HepG2 (cell line): ENCODE results near the gene C6orf62. TPM values are rescaled to one million over a fixed set of nuclear protein-coding genes. Genes with fewer than 3 reads are reported as not detected.
"Not testable (repeated sequence)": the region's sequence is repeated elsewhere in the genome, so short reads cannot be mapped to it uniquely, and the experiment has no call there.

Experiments
- ATAC-seq: fragments of 200-7000 bp; cut with Tn5 transposase; 3 replicates; pipeline ENCODE4 v1.9.1; 2020; ENCODE audit warnings: mild to moderate bottlenecking, moderate library complexity
- BruUV-seq: library from RNA; stranded (reverse); fragments of 400-500 nt; replicated peaks from 2 replicates; lab custom pipeline; 2021; lab: Mats Ljungman, UMichigan
- CTCF ChIA-PET: fragments of 300-600 bp; formaldehyde crosslinking; extraction: SDS; loops from one replicate; lab custom pipeline; 2021; ENCODE audit warnings: low total read pairs, inconsistent platforms, low intra/inter-chr PET ratio; lab: Yijun Ruan, JAX
- POLR2A ChIA-PET: fragments of 350-600 bp; sonication (Branson Sonifier 250); formaldehyde crosslinking; loops from one replicate; lab custom pipeline; 2020; ENCODE audit warnings: antibody characterized with exemption, inconsistent platforms; lab: Yijun Ruan, JAX
- DNase-seq: peaks from one replicate; pipeline ENCODE4 v3.0.0-alpha.2; 2015; ENCODE audit warnings: low spot score
- FAIRE-seq: peaks from 3 replicates; lab custom pipeline; 2011; peaks lifted over from hg19 to GRCh38; lab: Jason Lieb, UNC
- H2AFZ ChIP-seq: one replicate; pipeline ENCODE4 v1.6.1; 2011; ENCODE audit warnings: low read length, inconsistent platforms
- H3K27ac ChIP-seq: fragments of 300-600 bp; 3 replicates; pipeline ENCODE4 v1.8.0; 2011; ENCODE audit warnings: mixed run types, mild to moderate bottlenecking, mixed read lengths, low read length, inconsistent platforms; ENCODE audit not compliant: insufficient read depth; ENCODE audit errors: extremely low read length
- H3K27me3 ChIP-seq, 2 experiments: fragments of 200-600 bp in 1 of 2; 2 replicates in 1 of 2; 3 replicates in 1 of 2; pipeline versions ENCODE4 v1.6.0 to v1.8.0; 2011; ENCODE audit warnings: low read length in 2 of 2, mild to moderate bottlenecking in 2 of 2, moderate library complexity in 2 of 2, inconsistent platforms in 1 of 2; ENCODE audit not compliant: insufficient read depth in 2 of 2, control insufficient read depth in 1 of 2
- H3K36me3 ChIP-seq, 2 experiments: fragments of 200-600 bp in 1 of 2; replicated peaks in 1 of 2; 2 replicates in 1 of 2; 3 replicates in 1 of 2; pipeline versions ENCODE4 v1.5.1 to v1.8.0; 2011; ENCODE audit warnings: low read length in 2 of 2, inconsistent platforms in 1 of 2; ENCODE audit not compliant: insufficient read depth in 2 of 2, control insufficient read depth in 1 of 2
- H3K4me1 ChIP-seq: 2 replicates; pipeline ENCODE4 v1.5.1; 2012; ENCODE audit warnings: low read length, inconsistent platforms; ENCODE audit not compliant: insufficient read depth
- H3K4me2 ChIP-seq: 2 replicates; pipeline ENCODE4 v1.6.0; 2011; ENCODE audit warnings: low read depth, low read length, inconsistent platforms
- H3K4me3 ChIP-seq, 3 experiments: fragments of 200-600 bp in 1 of 3; sonication (generic), shearing (Covaris generic) in 1 of 3; replicated peaks in 1 of 3; 2 replicates each; pipeline ENCODE4 v1.5.1; 2011 to 2016; ENCODE audit warnings: low read length in 3 of 3, inconsistent platforms in 2 of 3, low read depth in 2 of 3, mild to moderate bottlenecking in 2 of 3, control low read depth in 1 of 3, mixed read lengths in 1 of 3; ENCODE audit not compliant: insufficient read depth in 1 of 3
- H3K79me2 ChIP-seq: one replicate; pipeline ENCODE4 v1.6.1; 2011; ENCODE audit warnings: low read length, inconsistent platforms; ENCODE audit not compliant: insufficient read depth
- H3K9ac ChIP-seq: 2 replicates; pipeline ENCODE4 v1.6.0; 2011; ENCODE audit warnings: mild to moderate bottlenecking, low read depth, low read length, inconsistent platforms; ENCODE audit not compliant: insufficient read depth
- H3K9me3 ChIP-seq: 2 replicates; pipeline ENCODE4 v1.5.1; 2012; ENCODE audit warnings: mild to moderate bottlenecking, low read length
- H4K20me1 ChIP-seq: 2 replicates; pipeline ENCODE4 v1.6.0; 2011; ENCODE audit warnings: inconsistent platforms, mild to moderate bottlenecking, low read length, moderate library complexity; ENCODE audit not compliant: insufficient read depth
- ATF7 ChIP-seq, 2 experiments: fragments of 450-650 bp in 1 of 2; sonication (generic) in 1 of 2; formaldehyde crosslinking in 1 of 2; IDR thresholded peaks; 2 replicates each; pipeline versions ENCODE4 v1.4.0 to v1.6.1; 2016 to 2020; ENCODE audit warnings: antibody characterized with exemption in 1 of 2, mild to moderate bottlenecking in 1 of 2, missing genetic modification reagents in 1 of 2
- HBP1 ChIP-seq: IDR thresholded peaks from 2 replicates; pipeline ENCODE4 v1.6.1; 2016; ENCODE audit warnings: low read depth, control low read depth
- NR2F1 ChIP-seq, 2 experiments: fragments of 450-650 bp in 1 of 2; formaldehyde crosslinking in 1 of 2; IDR thresholded peaks; 2 replicates each; pipeline versions ENCODE4 v1.5.0 to v1.6.1; 2016 to 2020; ENCODE audit warnings: mild to moderate bottlenecking in 1 of 2, missing compliant biosample characterization in 1 of 2, missing genetic modification reagents in 1 of 2, moderate library complexity in 1 of 2
- NR2F6 ChIP-seq, 2 experiments: IDR thresholded peaks; 2 replicates each; pipeline ENCODE4 v1.6.1; 2016; ENCODE audit warnings: antibody characterized with exemption in 1 of 2, mild to moderate bottlenecking in 1 of 2
- POLR2G ChIP-seq: fragments of 200-400 bp; formaldehyde crosslinking; IDR thresholded peaks from 2 replicates; pipeline ENCODE4 v1.6.1; 2018; ENCODE audit warnings: mild to moderate bottlenecking, low read depth, low read length, moderate library complexity
- RARA ChIP-seq: IDR thresholded peaks from 2 replicates; pipeline ENCODE4 v1.6.1; 2016; ENCODE audit warnings: missing genetic modification reagents, missing compliant biosample characterization
- YY1 ChIP-seq: IDR thresholded peaks from 2 replicates; pipeline ENCODE4 v1.6.1; 2011; ENCODE audit warnings: low read length, low read depth, moderate library complexity, mild to moderate bottlenecking; ENCODE audit not compliant: insufficient read depth, insufficient replicate concordance
- ZBTB38 ChIP-seq: sonication (generic); formaldehyde crosslinking; IDR thresholded peaks from 2 replicates; pipeline ENCODE4 v1.5.1; 2020; ENCODE audit warnings: mild to moderate bottlenecking, missing genetic modification reagents
- ZMYM4 ChIP-seq: sonication (generic); formaldehyde crosslinking; IDR thresholded peaks from 2 replicates; pipeline ENCODE4 v1.8.1; 2023; ENCODE audit warnings: mild to moderate bottlenecking, missing genetic modification reagents
- ZNF121 ChIP-seq: sonication (generic); formaldehyde crosslinking; IDR thresholded peaks from 2 replicates; pipeline ENCODE4 v1.5.0; 2020; ENCODE audit warnings: mild to moderate bottlenecking, missing genetic modification reagents
- WGBS: methylation state at CpG from one replicate; pipeline ENCODE4 v1.1.6; 2017; ENCODE audit warnings: low lambda C conversion rate; 5-methylcytosine and 5-hydroxymethylcytosine counted together
- in situ Hi-C: cut with HindIII; loops from 2 replicates; pipeline ENCODE4 v1.10.0; 2017; ENCODE audit warnings: low pct_unique_long_range_greater_than_20kb; ENCODE audit not compliant: extremely low pct_ligation_motif_present
- intact Hi-C: fragments of 100-400 bp; cut with micrococcal nuclease; formaldehyde crosslinking; loops from one replicate; pipeline ENCODE4 v1.10.0; 2022; ENCODE audit not compliant: unreplicated experiment
- polyA plus RNA-seq, 8 experiments: library from polyadenylated mRNA; depleted of rRNA in 3 of 8; stranded (reverse) in 7 of 8; unstranded in 1 of 8; fragments of >200 nt; fragmentation: Illumina TruSeq in 4 of 8; extraction: Trizol in 4 of 8; gene quantifications; 2 replicates each; pipeline versions ENCODE4 v1.2.1 to v1.2.3, GENCODE V29; 2011 to 2016; ENCODE audit warnings: low read depth in 4 of 8, missing spikeins in 1 of 8, mixed read lengths in 1 of 8; ENCODE audit not compliant: insufficient read depth in 1 of 8
- total RNA-seq, 5 experiments: library from RNA; depleted of rRNA; stranded (reverse); fragments of >200 nt; fragmentation: Illumina TruSeq; extraction: Trizol; gene quantifications; 2 replicates each; pipeline ENCODE4 v1.2.3, GENCODE V29; 2016; ENCODE audit warnings: low read depth in 1 of 5
- TF ChIP-seq, protein P1 (sequence below): sonication (generic); formaldehyde crosslinking; IDR thresholded peaks from 2 replicates; pipeline ENCODE4 v1.4.0; 2020; ENCODE audit warnings: missing genetic modification reagents
- TF ChIP-seq, protein P2 (sequence below): sonication (generic); formaldehyde crosslinking; conservative IDR thresholded peaks from 2 replicates; pipeline ENCODE4 v1.8.0; 2022; ENCODE audit warnings: mild to moderate bottlenecking, moderate library complexity, missing genetic modification reagents

Gene C6orf62
- total and polyA plus RNA-seq, 2 of the 13 experiments (the other 11 are each of a cell fraction or from before 2014, with no cell fraction given) = 54.8 to 90.4 TPM

DNA sequence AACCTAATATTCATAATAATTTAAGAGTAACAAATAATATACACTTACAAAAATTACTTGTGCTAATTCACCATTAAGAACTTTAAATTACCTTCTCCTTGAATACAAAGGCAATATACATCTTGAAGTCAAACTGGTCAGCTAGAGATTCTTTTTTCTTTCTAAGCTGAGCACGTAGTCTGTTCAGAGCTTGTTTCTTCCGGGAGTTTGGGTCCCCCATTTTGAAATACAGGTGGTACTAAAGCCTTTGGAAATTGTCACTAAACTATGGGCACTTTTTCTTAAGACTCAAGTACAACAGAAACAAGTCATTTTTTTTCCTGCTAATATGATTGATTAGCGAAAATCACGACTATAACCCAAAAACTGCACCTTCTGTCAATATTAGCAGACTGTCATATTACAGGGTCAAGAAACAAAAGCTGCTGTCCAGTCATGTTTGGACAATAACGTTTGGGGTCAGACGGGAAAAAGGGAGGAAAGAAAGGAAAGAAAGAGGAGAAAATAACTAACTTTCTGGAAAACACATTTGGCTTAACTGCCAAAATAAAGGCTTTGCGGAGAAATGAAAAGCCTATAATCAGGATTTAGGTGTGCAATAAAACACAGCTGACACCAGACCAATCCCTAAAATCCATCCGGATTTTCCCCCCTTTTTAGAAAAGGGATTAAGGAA lies 367 bp downstream of the C6orf62 start (continued):
- TF ChIP-seq YY1 (peak; percentile 22), HBP1 (CRISPR knock-in tag) (no peak), ATF7 (IDR thresholded peaks at IDR 0.05) (no peak), ATF7 (CRISPR knock-in tag; IDR thresholded peaks at IDR 0.05) (no peak)

GRCh38 chr6:24716602-24717148 lies 2.3 kb downstream of the C6orf62 start:
- peaks cover 67% of the 10 kb centered on the region for H3K4me1 ChIP-seq
- H2AFZ ChIP-seq; H3K9ac ChIP-seq; TF ChIP-seq NR2F6 (CRISPR knock-in tag; IDR thresholded peaks at IDR 0.05): not testable (repeated sequence)
- POLR2A ChIA-PET = interaction anchor here (3.0 to 3.5 kb wide), 2 partner anchors 13 to 59 kb away, joined by 13 to 18 read pairs; partner anchors contain the start of gene GMNN
- TF ChIP-seq ZNF121 (CRISPR knock-in tag) (peak; percentile 92), ZMYM4 (CRISPR knock-in tag) (0 out of 2 replicates have a peak, but pooled peaks have one; percentile 19), NR2F1 (CRISPR knock-in tag; IDR thresholded peaks at IDR 0.05) (0 out of 4 replicates have a peak, but pooled peaks of 1 of the 2 experiments have one; percentile 28), POLR2G (0 out of 2 replicates have a peak, but pooled peaks have one; percentile 1), NR2F6 (IDR thresholded peaks at IDR 0.05) (peak; percentile 35; the same call in 1 of the 2 replicates), RARA (CRISPR knock-in tag) (peak; percentile 68), ZBTB38 (CRISPR knock-in tag) (0 out of 2 replicates have a peak, but pooled peaks have one; percentile 27)
- TF ChIP-seq, protein P1, sequence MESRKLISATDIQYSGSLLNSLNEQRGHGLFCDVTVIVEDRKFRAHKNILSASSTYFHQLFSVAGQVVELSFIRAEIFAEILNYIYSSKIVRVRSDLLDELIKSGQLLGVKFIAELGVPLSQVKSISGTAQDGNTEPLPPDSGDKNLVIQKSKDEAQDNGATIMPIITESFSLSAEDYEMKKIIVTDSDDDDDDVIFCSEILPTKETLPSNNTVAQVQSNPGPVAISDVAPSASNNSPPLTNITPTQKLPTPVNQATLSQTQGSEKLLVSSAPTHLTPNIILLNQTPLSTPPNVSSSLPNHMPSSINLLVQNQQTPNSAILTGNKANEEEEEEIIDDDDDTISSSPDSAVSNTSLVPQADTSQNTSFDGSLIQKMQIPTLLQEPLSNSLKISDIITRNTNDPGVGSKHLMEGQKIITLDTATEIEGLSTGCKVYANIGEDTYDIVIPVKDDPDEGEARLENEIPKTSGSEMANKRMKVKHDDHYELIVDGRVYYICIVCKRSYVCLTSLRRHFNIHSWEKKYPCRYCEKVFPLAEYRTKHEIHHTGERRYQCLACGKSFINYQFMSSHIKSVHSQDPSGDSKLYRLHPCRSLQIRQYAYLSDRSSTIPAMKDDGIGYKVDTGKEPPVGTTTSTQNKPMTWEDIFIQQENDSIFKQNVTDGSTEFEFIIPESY (CRISPR knock-in tag) = peak; percentile 65; the same call in 1 of the 2 replicates
- TF ChIP-seq, protein P2, sequence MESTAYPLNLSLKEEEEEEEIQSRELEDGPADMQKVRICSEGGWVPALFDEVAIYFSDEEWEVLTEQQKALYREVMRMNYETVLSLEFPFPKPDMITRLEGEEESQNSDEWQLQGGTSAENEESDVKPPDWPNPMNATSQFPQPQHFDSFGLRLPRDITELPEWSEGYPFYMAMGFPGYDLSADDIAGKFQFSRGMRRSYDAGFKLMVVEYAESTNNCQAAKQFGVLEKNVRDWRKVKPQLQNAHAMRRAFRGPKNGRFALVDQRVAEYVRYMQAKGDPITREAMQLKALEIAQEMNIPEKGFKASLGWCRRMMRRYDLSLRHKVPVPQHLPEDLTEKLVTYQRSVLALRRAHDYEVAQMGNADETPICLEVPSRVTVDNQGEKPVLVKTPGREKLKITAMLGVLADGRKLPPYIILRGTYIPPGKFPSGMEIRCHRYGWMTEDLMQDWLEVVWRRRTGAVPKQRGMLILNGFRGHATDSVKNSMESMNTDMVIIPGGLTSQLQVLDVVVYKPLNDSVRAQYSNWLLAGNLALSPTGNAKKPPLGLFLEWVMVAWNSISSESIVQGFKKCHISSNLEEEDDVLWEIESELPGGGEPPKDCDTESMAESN (CRISPR knock-in tag) = 0 out of 2 replicates have a peak, but pooled peaks have one; percentile 6
- TF ChIP-seq, all 625 proteins: peak for 9; not testable (repeated sequence) for 616
- H3K4me2 ChIP-seq = peak overlapping the region; percentile 95
- WGBS = 89% methylated on average over 7 of the region's 7 CpGs
- H3K4me3 ChIP-seq = peak overlapping the region; percentile 9 to 99 (median 97); a peak in 5 of 6 replicates
- CTCF ChIA-PET, BruUV-seq, DNase-seq, FAIRE-seq, intact Hi-C loops, H3K27me3 ChIP-seq, ATAC-seq, H3K27ac ChIP-seq, H3K9me3 ChIP-seq: not testable (repeated sequence)
- H4K20me1 ChIP-seq = peaks cover 76% of the 10 kb centered on the region
- in situ Hi-C loops = loop anchor here (5.0 kb wide), 1 partner anchor 61 kb away; no protein-coding TSS in a partner anchor
- peaks cover 11 to 47% of the 10 kb centered on the region in 2 experiments for H3K36me3 ChIP-seq
- peaks cover 86% of the 10 kb centered on the region for H3K79me2 ChIP-seq
